CD14-positive monocyte (primary cell): ENCODE data around the gene PDZD7. TPM values are rescaled to one million over a fixed set of nuclear protein-coding genes. Genes with fewer than 3 reads are reported as not detected.

Experiments
- DNase-seq, 3 donors: peaks; one replicate each; pipeline ENCODE4 v3.0.0-alpha.2; 2011 to 2022
- H2AFZ ChIP-seq: 2 replicates; pipeline ENCODE4 v1.6.0; 2012; ENCODE audit warnings: mild to moderate bottlenecking, low read depth, low read length, inconsistent platforms; ENCODE audit not compliant: insufficient read depth, poor library complexity, severe bottlenecking
- H3K27ac ChIP-seq, 2 donors: 1 replicate in 1 of 2; 2 replicates in 1 of 2; pipeline ENCODE4 v1.5.1; 2012 to 2013; ENCODE audit warnings: low read length in 2 of 2, control low read depth in 1 of 2, inconsistent platforms in 1 of 2, low read depth in 1 of 2, mild to moderate bottlenecking in 1 of 2
- H3K27me3 ChIP-seq, 2 donors: one replicate each; pipeline versions ENCODE4 v1.6.0 to v1.6.1; 2011 to 2013; ENCODE audit warnings: low read length in 2 of 2; ENCODE audit not compliant: control insufficient read depth in 2 of 2, insufficient read depth in 2 of 2
- H3K36me3 ChIP-seq, 2 donors: replicated peaks in 1 of 2; 1 replicate in 1 of 2; 2 replicates in 1 of 2; pipeline versions ENCODE4 v1.5.1 to v1.6.1; 2012 to 2013; ENCODE audit warnings: low read length in 2 of 2, control low read depth in 1 of 2, inconsistent platforms in 1 of 2, mild to moderate bottlenecking in 1 of 2; ENCODE audit not compliant: insufficient read depth in 2 of 2, control insufficient read depth in 1 of 2
- H3K4me1 ChIP-seq, 2 donors: 1 replicate in 1 of 2; 2 replicates in 1 of 2; pipeline versions ENCODE4 v1.5.1 to v1.6.1; 2012 to 2013; ENCODE audit warnings: low read length in 2 of 2, control low read depth in 1 of 2, inconsistent platforms in 1 of 2, mild to moderate bottlenecking in 1 of 2, moderate library complexity in 1 of 2; ENCODE audit not compliant: insufficient read depth in 2 of 2, control insufficient read depth in 1 of 2
- H3K4me2 ChIP-seq: replicated peaks from 2 replicates; pipeline ENCODE3; 2012; ENCODE audit warnings: low read length, moderate library complexity, mild to moderate bottlenecking; ENCODE audit not compliant: poor library complexity, severe bottlenecking; ENCODE audit errors: extremely low read depth
- H3K4me3 ChIP-seq, 3 experiments: fragments of 200-600 bp in 1 of 3; sonication (generic) in 1 of 3; replicated peaks in 1 of 3; 1 replicate in 2 of 3; 2 replicates in 1 of 3; pipeline ENCODE4 v1.5.1; 2011 to 2013; ENCODE audit warnings: low read length in 3 of 3, mild to moderate bottlenecking in 3 of 3, control low read depth in 2 of 3, low read depth in 2 of 3, inconsistent platforms in 1 of 3, moderate library complexity in 1 of 3
- H3K79me2 ChIP-seq: 2 replicates; pipeline ENCODE4 v1.6.0; 2012; ENCODE audit warnings: mild to moderate bottlenecking, control low read depth, inconsistent platforms, low read length, moderate library complexity; ENCODE audit not compliant: insufficient read depth
- H3K9ac ChIP-seq: 2 replicates; pipeline ENCODE4 v1.6.0; 2017; ENCODE audit warnings: low read length, mild to moderate bottlenecking; ENCODE audit not compliant: insufficient read depth, poor library complexity, severe bottlenecking
- H3K9me3 ChIP-seq, 2 donors: replicated peaks in 1 of 2; 1 replicate in 1 of 2; 2 replicates in 1 of 2; pipeline versions ENCODE4 v1.5.1 to v1.6.1; 2012 to 2013; ENCODE audit warnings: low read length in 2 of 2, control low read depth in 1 of 2; ENCODE audit not compliant: control insufficient read depth in 1 of 2, insufficient read depth in 1 of 2
- H4K20me1 ChIP-seq: 2 replicates; pipeline ENCODE4 v1.6.0; 2012; ENCODE audit warnings: mild to moderate bottlenecking, low read length, control low read depth, moderate library complexity; ENCODE audit not compliant: insufficient read depth
- H3K27ac Mint-ChIP-seq, 7 donors: one replicate each; pipeline ENCODE4 v1.8.0; 2020; ENCODE audit warnings: mild to moderate bottlenecking in 7 of 7, mixed read lengths in 7 of 7, moderate library complexity in 6 of 7, inconsistent platforms in 2 of 7
- H3K27me3 Mint-ChIP-seq, 3 donors: one replicate each; pipeline ENCODE4 v1.8.0; 2021 to 2022; ENCODE audit warnings: low read depth in 3 of 3, mild to moderate bottlenecking in 3 of 3, mixed read lengths in 3 of 3, moderate library complexity in 3 of 3, inconsistent platforms in 1 of 3
- H3K36me3 Mint-ChIP-seq, 2 donors: one replicate each; pipeline ENCODE4 v1.8.0; 2020; ENCODE audit warnings: mixed read lengths in 2 of 2, inconsistent platforms in 1 of 2, mild to moderate bottlenecking in 1 of 2
- H3K4me1 Mint-ChIP-seq: one replicate; pipeline ENCODE4 v1.8.0; 2020; ENCODE audit warnings: mild to moderate bottlenecking, mixed read lengths
- H3K4me3 Mint-ChIP-seq, 2 donors: one replicate each; pipeline ENCODE4 v1.8.0; 2020; ENCODE audit warnings: mild to moderate bottlenecking in 2 of 2, mixed read lengths in 2 of 2, moderate library complexity in 1 of 2
- H3K9me3 Mint-ChIP-seq, 7 donors: one replicate each; pipeline ENCODE4 v1.8.0; 2020 to 2022; ENCODE audit warnings: mixed read lengths in 7 of 7, mild to moderate bottlenecking in 6 of 7, moderate library complexity in 6 of 7, inconsistent platforms in 2 of 7
- WGBS: methylation state at CpG from one replicate; pipeline ENCODE4 v1.1.5; 2013; ENCODE audit warnings: missing lambda C conversion rate; ENCODE audit not compliant: insufficient coverage; 5-methylcytosine and 5-hydroxymethylcytosine counted together
- intact Hi-C, 2 donors: fragments of 100-400 bp; cut with micrococcal nuclease; formaldehyde crosslinking; loops; one replicate each; pipeline versions ENCODE4 v1.15.0 to v1.15.1; 2023
- polyA plus RNA-seq, 3 donors: library from polyadenylated mRNA; depleted of rRNA in 1 of 3; unstranded in 2 of 3; stranded (reverse) in 1 of 3; fragments of 300-500 nt in 2 of 3; fragments of >200 nt in 1 of 3; fragmentation: Illumina TruSeq in 2 of 3; gene quantifications; 1 replicate in 2 of 3; 2 replicates in 1 of 3; pipeline ENCODE4 v1.2.3, GENCODE V29; 2012 to 2021
- TF ChIP-seq, protein P1 (sequence below): fragments of 200-600 bp; IDR thresholded peaks from one replicate; pipeline ENCODE4 v1.8.0; 2022; ENCODE audit warnings: antibody characterized with exemption, mild to moderate bottlenecking

Gene PDZD7
- polyA plus RNA-seq, 3 donors: 0.73 TPM; not detected in 2

GRCh38 chr10:101029520-101030295 lies 1.2 kb downstream of the PDZD7 start:
- intact Hi-C loops: no loop called here
- Histone ChIP-seq H3K4me2 (no peak overlapping the region), H3K27ac (peak overlapping the region in 1 of 2 donors; percentile 30), H3K27me3 (no peaks in the 10 kb centered on the region), H3K79me2 (peaks cover 7% of the 10 kb centered on the region), H2AFZ (no peak overlapping the region), H3K9ac (no peak overlapping the region), H3K9me3 (no peaks in the 10 kb centered on the region), H3K4me3 (no peak overlapping the region), H3K36me3 (peaks cover under 1 to 4% of the 10 kb centered on the region in 2 donors), H4K20me1 (no peaks in the 10 kb centered on the region), H3K4me1 (peaks cover 44 to 61% of the 10 kb centered on the region in 2 donors)
- DNase-seq: no peak
- Mint-ChIP-seq H3K9me3 (peaks cover 0 to 1% (median 0%) of the 10 kb centered on the region in 7 donors), H3K27me3 (peaks cover 2 to 10% (median 6%) of the 10 kb centered on the region in 3 donors), H3K27ac (peak overlapping the region in 5 of 7 donors; percentile 2 to 59 (median 30)), H3K4me3 (no peak overlapping the region), H3K36me3 (peaks cover 6 to 7% of the 10 kb centered on the region in 2 donors), H3K4me1 (peaks cover 57% of the 10 kb centered on the region)
- TF ChIP-seq, protein P1, sequence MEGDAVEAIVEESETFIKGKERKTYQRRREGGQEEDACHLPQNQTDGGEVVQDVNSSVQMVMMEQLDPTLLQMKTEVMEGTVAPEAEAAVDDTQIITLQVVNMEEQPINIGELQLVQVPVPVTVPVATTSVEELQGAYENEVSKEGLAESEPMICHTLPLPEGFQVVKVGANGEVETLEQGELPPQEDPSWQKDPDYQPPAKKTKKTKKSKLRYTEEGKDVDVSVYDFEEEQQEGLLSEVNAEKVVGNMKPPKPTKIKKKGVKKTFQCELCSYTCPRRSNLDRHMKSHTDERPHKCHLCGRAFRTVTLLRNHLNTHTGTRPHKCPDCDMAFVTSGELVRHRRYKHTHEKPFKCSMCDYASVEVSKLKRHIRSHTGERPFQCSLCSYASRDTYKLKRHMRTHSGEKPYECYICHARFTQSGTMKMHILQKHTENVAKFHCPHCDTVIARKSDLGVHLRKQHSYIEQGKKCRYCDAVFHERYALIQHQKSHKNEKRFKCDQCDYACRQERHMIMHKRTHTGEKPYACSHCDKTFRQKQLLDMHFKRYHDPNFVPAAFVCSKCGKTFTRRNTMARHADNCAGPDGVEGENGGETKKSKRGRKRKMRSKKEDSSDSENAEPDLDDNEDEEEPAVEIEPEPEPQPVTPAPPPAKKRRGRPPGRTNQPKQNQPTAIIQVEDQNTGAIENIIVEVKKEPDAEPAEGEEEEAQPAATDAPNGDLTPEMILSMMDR: no peak
- WGBS: 73% methylated on average over 20 of the region's 27 CpGs

GRCh38 chr10:101028446-101029337 lies 2.2 kb downstream of the PDZD7 start:
- Histone ChIP-seq H3K79me2 (peaks cover 7% of the 10 kb centered on the region), H3K4me1 (peaks cover 44 to 61% of the 10 kb centered on the region in 2 donors), H4K20me1 (no peaks in the 10 kb centered on the region), H3K4me2 (no peak overlapping the region), H3K27ac (peak overlapping the region; percentile 5 to 30), H3K27me3 (no peaks in the 10 kb centered on the region), H3K9me3 (no peaks in the 10 kb centered on the region), H3K36me3 (no peaks in the 10 kb centered on the region), H2AFZ (no peak overlapping the region), H3K4me3 (no peak overlapping the region), H3K9ac (no peak overlapping the region)
- intact Hi-C loops: no loop called here
- Mint-ChIP-seq H3K4me1 (peaks cover 55% of the 10 kb centered on the region), H3K27ac (peak overlapping the region in 5 of 7 donors; percentile 35 to 63 (median 47)), H3K27me3 (peaks cover 2 to 10% (median 6%) of the 10 kb centered on the region in 3 donors), H3K4me3 (no peak overlapping the region), H3K36me3 (peaks cover 0 to 2% of the 10 kb centered on the region in 2 donors), H3K9me3 (peaks cover 0 to 1% (median 0%) of the 10 kb centered on the region in 7 donors)
- TF ChIP-seq, protein P1: no peak
- DNase-seq: peak; percentile 60 to 88 (median 69)
- 50% methylated on average over 2 of the region's 7 CpGs for WGBS
